B cell (primary cell): Measurements from ENCODE around the gene TEX264. TPM values are rescaled to one million over a fixed set of nuclear protein-coding genes. Genes with fewer than 3 reads are reported as not detected.

Experiments used
- ATAC-seq: fragments of 200-7000 bp; cut with Tn5 transposase; one replicate; pipeline ENCODE4 v1.10.0; 2021; ENCODE audit warnings: low read depth, mild to moderate bottlenecking, moderate number of reproducible peaks, moderate library complexity
- CTCF ChIA-PET: fragments of 350-600 bp; sonication (Branson Sonifier 250); formaldehyde crosslinking; loops from one replicate; lab custom pipeline; 2021; ENCODE audit warnings: antibody characterized with exemption, inconsistent platforms; lab: Charles Lee
- POLR2A ChIA-PET: fragments of 350-600 bp; sonication (Branson Sonifier 250); formaldehyde crosslinking; loops from one replicate; lab custom pipeline; 2021; ENCODE audit warnings: antibody characterized with exemption; lab: Charles Lee
- DNase-seq: peaks from one replicate; pipeline ENCODE4 v3.0.0; 2013
- H2AFZ ChIP-seq: 2 replicates; pipeline ENCODE4 v1.6.1; 2012; ENCODE audit warnings: mild to moderate bottlenecking, low read depth, low read length; ENCODE audit not compliant: insufficient read depth, poor library complexity, severe bottlenecking
- H3K27ac ChIP-seq, 2 donors: 1 replicate in 1 of 2; 2 replicates in 1 of 2; pipeline ENCODE4 v1.5.1; 2012 to 2013; ENCODE audit warnings: low read length in 2 of 2, mild to moderate bottlenecking in 2 of 2, moderate library complexity in 1 of 2
- H3K27me3 ChIP-seq, 4 experiments: fragments of 200-600 bp in 1 of 4; sonication (generic) in 1 of 4; replicated peaks in 1 of 4; 1 replicate in 2 of 4; 2 replicates in 2 of 4; pipeline versions ENCODE4 v1.6.1 to v1.7.0; 2013 to 2016; ENCODE audit warnings: low read length in 3 of 4, mild to moderate bottlenecking in 2 of 4, mixed read lengths in 1 of 4, moderate library complexity in 1 of 4; ENCODE audit not compliant: insufficient read depth in 4 of 4, control insufficient read depth in 3 of 4; ENCODE audit errors: control extremely low read depth in 1 of 4
- H3K36me3 ChIP-seq, 2 experiments: replicated peaks in 1 of 2; 1 replicate in 1 of 2; 2 replicates in 1 of 2; pipeline versions ENCODE4 v1.6.1 to v1.7.1; 2013; ENCODE audit warnings: low read length in 1 of 2; ENCODE audit not compliant: insufficient read depth in 2 of 2, control insufficient read depth in 1 of 2; ENCODE audit errors: control extremely low read depth in 1 of 2, extremely low read depth in 1 of 2
- H3K4me1 ChIP-seq, 2 donors: fragments of 200-600 bp in 1 of 2; sonication (generic) in 1 of 2; 1 replicate in 1 of 2; 2 replicates in 1 of 2; pipeline versions ENCODE4 v1.5.1 to v1.6.1; 2013 to 2017; ENCODE audit warnings: low read length in 2 of 2; ENCODE audit not compliant: control insufficient read depth in 2 of 2, insufficient read depth in 2 of 2
- H3K4me2 ChIP-seq: replicated peaks from 2 replicates; pipeline ENCODE3; 2012; ENCODE audit warnings: mild to moderate bottlenecking, low read depth, low read length; ENCODE audit not compliant: poor library complexity, severe bottlenecking
- H3K4me3 ChIP-seq, 5 experiments: fragments of 200-600 bp in 1 of 5; sonication (generic) in 1 of 5; 1 replicate in 3 of 5; 2 replicates in 2 of 5; pipeline versions ENCODE4 v1.5.1 to v1.7.0; 2011 to 2016; ENCODE audit warnings: low read length in 4 of 5, mild to moderate bottlenecking in 4 of 5, low read depth in 2 of 5, control low read depth in 1 of 5, moderate library complexity in 1 of 5; ENCODE audit not compliant: insufficient read depth in 1 of 5; ENCODE audit errors: control extremely low read depth in 1 of 5, extremely low read depth in 1 of 5
- H3K79me2 ChIP-seq: fragments of 200-600 bp; sonication (generic); one replicate; pipeline ENCODE4 v1.6.0; 2016; ENCODE audit warnings: low read length; ENCODE audit not compliant: control insufficient read depth, insufficient read depth
- H3K9ac ChIP-seq: fragments of 200-600 bp; sonication (generic); 2 replicates; pipeline ENCODE4 v1.6.1; 2017; ENCODE audit warnings: mild to moderate bottlenecking, low read length, moderate library complexity
- H3K9me3 ChIP-seq, 3 donors: one replicate each; pipeline versions ENCODE4 v1.6.1 to v1.7.1; 2013; ENCODE audit warnings: low read length in 2 of 3; ENCODE audit not compliant: control insufficient read depth in 2 of 3, insufficient read depth in 1 of 3; ENCODE audit errors: control extremely low read depth in 1 of 3
- H4K20me1 ChIP-seq: 2 replicates; pipeline ENCODE4 v1.6.0; 2012; ENCODE audit warnings: mild to moderate bottlenecking, low read length; ENCODE audit not compliant: insufficient read depth, control insufficient read depth, poor library complexity, severe bottlenecking
- H3K27ac Mint-ChIP-seq: one replicate; pipeline ENCODE4 v1.8.0; 2021; ENCODE audit warnings: mixed read lengths
- H3K27me3 Mint-ChIP-seq: one replicate; pipeline ENCODE4 v1.8.0; 2021; ENCODE audit warnings: mixed read lengths
- H3K4me1 Mint-ChIP-seq: one replicate; pipeline ENCODE4 v1.8.0; 2021; ENCODE audit warnings: mixed read lengths
- H3K4me3 Mint-ChIP-seq: one replicate; pipeline ENCODE4 v1.8.0; 2021; ENCODE audit warnings: mixed read lengths
- H3K9me3 Mint-ChIP-seq: one replicate; pipeline ENCODE4 v1.8.0; 2022; ENCODE audit warnings: mixed read lengths; ENCODE audit not compliant: insufficient read depth
- EZH2 ChIP-seq: IDR thresholded peaks from 2 replicates; pipeline ENCODE4 v1.6.1; 2012; ENCODE audit warnings: borderline replicate concordance, low read depth, mild to moderate bottlenecking, moderate library complexity, low read length; ENCODE audit not compliant: insufficient read depth, poor library complexity, severe bottlenecking
- WGBS: methylation state at CpG from one replicate; pipeline ENCODE4 v1.1.5; 2013; ENCODE audit warnings: missing lambda C conversion rate; ENCODE audit not compliant: insufficient coverage; 5-methylcytosine and 5-hydroxymethylcytosine counted together
- intact Hi-C: fragments of 100-400 bp; cut with micrococcal nuclease; formaldehyde crosslinking; loops from one replicate; pipeline ENCODE4 v1.10.0; 2022
- polyA plus RNA-seq: library from polyadenylated mRNA; depleted of rRNA; stranded (reverse); fragments of >200 nt; gene quantifications from 2 replicates; pipeline ENCODE4 v1.2.3, GENCODE V29; 2012
- total RNA-seq, 2 donors: library from RNA; stranded (reverse); fragments of 120-200 nt in 1 of 2; gene quantifications; 1 replicate in 1 of 2; 2 replicates in 1 of 2; pipeline versions ENCODE4 v1.2.3 to v1.2.4, GENCODE V29; 2013 to 2022
- TF ChIP-seq, protein P1 (sequence below): fragments of 200-600 bp; IDR thresholded peaks from one replicate; pipeline ENCODE4 v1.8.0; 2022; ENCODE audit warnings: antibody characterized with exemption, mild to moderate bottlenecking

TEX264 gene
- total and polyA plus RNA-seq, 2 donors (not counting 1 experiment from before 2014, with no cell fraction given): 39.1 to 79.7 TPM

DNA sequence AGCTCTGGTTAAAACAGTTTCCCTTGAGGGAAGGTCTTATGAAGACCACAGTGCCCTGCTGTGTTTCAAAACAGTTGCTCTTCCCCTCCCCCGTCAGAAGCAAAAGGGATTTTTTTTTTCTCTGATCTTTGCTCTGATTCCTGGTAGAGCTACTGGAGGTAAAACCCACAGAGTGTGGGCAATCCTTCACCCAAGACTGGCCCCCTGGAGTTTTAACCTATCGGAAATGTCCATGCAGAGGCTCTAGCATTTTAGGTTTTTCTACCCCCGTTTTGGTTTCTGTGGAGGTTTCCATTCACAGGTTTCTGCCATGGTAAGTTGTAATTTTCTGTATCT lies 63.5 kb downstream of the TEX264 start:
- H3K9me3 Mint-ChIP-seq: no peaks in the 10 kb centered on the region
- Histone ChIP-seq H3K4me3 (no peak overlapping the region), H3K79me2 (no peaks in the 10 kb centered on the region), H3K4me1 (no peaks in the 10 kb centered on the region), H3K9ac (no peak overlapping the region), H3K4me2 (no peak overlapping the region), H3K9me3 (peaks cover 0 to 3% (median 1%) of the 10 kb centered on the region in 3 donors), H3K27ac (no peak overlapping the region), H3K36me3 (no peaks in the 10 kb centered on the region), H2AFZ (no peak overlapping the region), H4K20me1 (no peaks in the 10 kb centered on the region), H3K27me3 (peaks cover 0 to 2% (median 0%) of the 10 kb centered on the region in 4 experiments)
- WGBS: 57% methylated on average over 1 of the region's 3 CpGs
- TF ChIP-seq, protein P1, sequence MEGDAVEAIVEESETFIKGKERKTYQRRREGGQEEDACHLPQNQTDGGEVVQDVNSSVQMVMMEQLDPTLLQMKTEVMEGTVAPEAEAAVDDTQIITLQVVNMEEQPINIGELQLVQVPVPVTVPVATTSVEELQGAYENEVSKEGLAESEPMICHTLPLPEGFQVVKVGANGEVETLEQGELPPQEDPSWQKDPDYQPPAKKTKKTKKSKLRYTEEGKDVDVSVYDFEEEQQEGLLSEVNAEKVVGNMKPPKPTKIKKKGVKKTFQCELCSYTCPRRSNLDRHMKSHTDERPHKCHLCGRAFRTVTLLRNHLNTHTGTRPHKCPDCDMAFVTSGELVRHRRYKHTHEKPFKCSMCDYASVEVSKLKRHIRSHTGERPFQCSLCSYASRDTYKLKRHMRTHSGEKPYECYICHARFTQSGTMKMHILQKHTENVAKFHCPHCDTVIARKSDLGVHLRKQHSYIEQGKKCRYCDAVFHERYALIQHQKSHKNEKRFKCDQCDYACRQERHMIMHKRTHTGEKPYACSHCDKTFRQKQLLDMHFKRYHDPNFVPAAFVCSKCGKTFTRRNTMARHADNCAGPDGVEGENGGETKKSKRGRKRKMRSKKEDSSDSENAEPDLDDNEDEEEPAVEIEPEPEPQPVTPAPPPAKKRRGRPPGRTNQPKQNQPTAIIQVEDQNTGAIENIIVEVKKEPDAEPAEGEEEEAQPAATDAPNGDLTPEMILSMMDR: no peak
- TF ChIP-seq EZH2: no peak
- ATAC-seq (no peak), DNase-seq (no peak)
- ChIA-PET POLR2A (no interaction called here), CTCF (interaction anchor here (0.5 kb wide), 1 partner anchor 1336 kb away, joined by 3 read pairs; no protein-coding TSS in a partner anchor)
- no peaks in the 10 kb centered on the region for H3K4me1 Mint-ChIP-seq
- H3K4me3 Mint-ChIP-seq: no peak overlapping the region
- peaks cover 48% of the 10 kb centered on the region for H3K27me3 Mint-ChIP-seq
- intact Hi-C loops: no loop called here
- no peak overlapping the region for H3K27ac Mint-ChIP-seq

DNA sequence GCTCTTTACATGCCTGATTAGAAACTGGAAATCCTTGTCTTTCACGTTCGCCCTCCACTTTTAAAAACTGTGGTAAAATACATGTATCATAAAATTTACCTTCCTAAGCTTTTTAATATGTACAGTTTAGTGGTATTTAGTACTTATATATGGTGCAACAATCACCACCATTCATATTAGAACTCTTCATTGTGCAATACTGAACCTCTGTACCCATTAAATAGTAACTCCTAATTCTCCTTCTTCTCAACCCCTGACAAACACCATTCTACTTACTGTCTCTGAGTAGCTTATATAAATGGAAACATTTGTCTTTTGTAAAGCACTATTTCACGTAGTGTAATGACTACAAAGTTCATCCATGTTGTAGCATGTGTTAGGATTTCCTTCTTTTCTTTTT lies 64.0 kb downstream of the TEX264 start:
- H3K36me3 ChIP-seq: no peaks in the 10 kb centered on the region
- DNase-seq: no peak
- peaks cover 0 to 2% (median 0%) of the 10 kb centered on the region in 4 experiments for H3K27me3 ChIP-seq
- no peak overlapping the region for H3K4me3 Mint-ChIP-seq
- H2AFZ ChIP-seq: no peak overlapping the region
- intact Hi-C loops: no loop called here
- no peaks in the 10 kb centered on the region for H3K4me1 Mint-ChIP-seq
- TF ChIP-seq EZH2: no peak
- TF ChIP-seq, protein P1: no peak
- H3K9me3 Mint-ChIP-seq: no peaks in the 10 kb centered on the region
- H3K4me3 ChIP-seq: no peak overlapping the region
- ATAC-seq: no peak
- no peaks in the 10 kb centered on the region for H3K4me1 ChIP-seq
- H3K9ac ChIP-seq: no peak overlapping the region
- H3K9me3 ChIP-seq: peaks cover 0 to 3% (median 1%) of the 10 kb centered on the region in 3 donors
- CTCF ChIA-PET: no interaction called here
- H3K79me2 ChIP-seq: no peaks in the 10 kb centered on the region
- peaks cover 51% of the 10 kb centered on the region for H3K27me3 Mint-ChIP-seq
- POLR2A ChIA-PET: no interaction called here
- H4K20me1 ChIP-seq: no peaks in the 10 kb centered on the region
- no CpG with 5 or more reads among the region's 3 CpGs for WGBS
- H3K27ac ChIP-seq: no peak overlapping the region
- no peak overlapping the region for H3K27ac Mint-ChIP-seq
- H3K4me2 ChIP-seq: no peak overlapping the region
